ENCODE measurements around the gene SC5D. TPM values are rescaled to one million over a fixed set of nuclear protein-coding genes. Genes with fewer than 3 reads are reported as not detected.

SC5D gene
- total RNA-seq, 4 donors from 2014 or later, result 16.3 to 43.4 (median 29.8) TPM

Other genes with a start within 250 kb of the SC5D start
- gene TECTA, start 191.5 kb upstream of the SC5D start, total RNA-seq, result 1 to 10 TPM in 1 of 4 donors, under 1 TPM in 3; 0.19 to 1.4 (median 0.62) TPM
- 10 to 100 TPM; 12.1 to 42.8 (median 21.0) TPM for gene SORL1, start 159.5 kb downstream of the SC5D start, total RNA-seq